ENCODE measurements around the gene OVOL3.

DNA sequence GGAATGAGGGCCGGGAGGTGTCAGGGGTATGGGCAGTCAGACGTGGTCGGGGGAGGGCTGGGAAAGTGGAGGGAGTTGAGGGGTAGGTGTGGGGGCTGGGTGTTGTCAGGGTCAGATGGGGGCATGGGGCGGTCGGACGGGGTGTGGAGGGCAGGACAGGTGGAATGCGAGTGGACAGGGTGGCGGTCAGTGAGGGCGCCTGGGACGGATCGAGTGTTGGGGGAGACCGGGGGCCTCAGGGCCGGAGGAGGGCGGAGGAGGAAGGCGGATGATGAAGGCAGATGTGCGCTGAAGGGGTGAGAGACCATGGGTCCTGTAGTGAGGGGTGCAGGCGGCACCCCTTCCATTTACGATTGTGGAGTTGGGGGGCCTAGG is 10.0 kb downstream of the OVOL3 start:
- TF ChIP-seq, protein P1, sequence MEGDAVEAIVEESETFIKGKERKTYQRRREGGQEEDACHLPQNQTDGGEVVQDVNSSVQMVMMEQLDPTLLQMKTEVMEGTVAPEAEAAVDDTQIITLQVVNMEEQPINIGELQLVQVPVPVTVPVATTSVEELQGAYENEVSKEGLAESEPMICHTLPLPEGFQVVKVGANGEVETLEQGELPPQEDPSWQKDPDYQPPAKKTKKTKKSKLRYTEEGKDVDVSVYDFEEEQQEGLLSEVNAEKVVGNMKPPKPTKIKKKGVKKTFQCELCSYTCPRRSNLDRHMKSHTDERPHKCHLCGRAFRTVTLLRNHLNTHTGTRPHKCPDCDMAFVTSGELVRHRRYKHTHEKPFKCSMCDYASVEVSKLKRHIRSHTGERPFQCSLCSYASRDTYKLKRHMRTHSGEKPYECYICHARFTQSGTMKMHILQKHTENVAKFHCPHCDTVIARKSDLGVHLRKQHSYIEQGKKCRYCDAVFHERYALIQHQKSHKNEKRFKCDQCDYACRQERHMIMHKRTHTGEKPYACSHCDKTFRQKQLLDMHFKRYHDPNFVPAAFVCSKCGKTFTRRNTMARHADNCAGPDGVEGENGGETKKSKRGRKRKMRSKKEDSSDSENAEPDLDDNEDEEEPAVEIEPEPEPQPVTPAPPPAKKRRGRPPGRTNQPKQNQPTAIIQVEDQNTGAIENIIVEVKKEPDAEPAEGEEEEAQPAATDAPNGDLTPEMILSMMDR (IDR thresholded peaks at IDR 0.05; ENCODE audit: borderline replicate concordance, extremely low read depth, low read length, poor library complexity, severe bottlenecking) = no peak
- TF ChIP-seq EZH2 (IDR thresholded peaks at IDR 0.05; ENCODE audit: borderline replicate concordance, low read depth, low read length, severe bottlenecking) = no peak

Measured in DND-41 (cell line).